ENCODE results near the gene RANBP9. TPM values are rescaled to one million over a fixed set of nuclear protein-coding genes. Genes with fewer than 3 reads are reported as not detected.

The RANBP9 gene
- total and polyA plus RNA-seq, 2 experiments from 2014 or later = 12.1 to 31.8 TPM

- Histone ChIP-seq H3K4me1 (ENCODE audit: insufficient read depth) (peaks cover 14% of the 10 kb centered on the region), H2AFZ (peak within 1 kb of the TSS; percentile 80), H3K27ac (ENCODE audit: low read depth) (peak within 1 kb of the TSS; percentile 81), H3K4me3 (peak within 1 kb of the TSS; percentile 99), H3K9me2 (ENCODE audit: insufficient read depth) (no peaks in the 10 kb centered on the region), H3K27me3 (ENCODE audit: insufficient read depth) (no peaks in the 10 kb centered on the region), H3K4me2 (peak within 1 kb of the TSS; percentile 95), H3K79me2 (replicated peaks; ENCODE audit: insufficient read depth) (peaks cover 32% of the 10 kb centered on the region), H4K20me1 (replicated peaks; ENCODE audit: insufficient read depth) (peaks cover 9% of the 10 kb centered on the region), H3F3A (replicated peaks; ENCODE audit: low read depth) (no peaks in the 10 kb centered on the region; the same call in none of the 2 replicates), H3K36me3 (ENCODE audit: insufficient read depth) (peaks cover 24% of the 10 kb centered on the region; the same call in 1 of the 2 replicates)
- DNase-seq (ENCODE audit: low spot score) (peak; percentile 99), ATAC-seq (peak; percentile 93)
- Mint-ChIP-seq H3K27me3 (ENCODE audit: insufficient read depth, low read depth, poor library complexity) (peaks cover 10% of the 10 kb centered on the region), H3K36me3 (ENCODE audit: low read depth) (peaks cover 50% of the 10 kb centered on the region), H3K27ac (peak within 1 kb of the TSS; percentile 95), H3K4me3 (peak within 1 kb of the TSS; percentile 100), H3K4me1 (peaks cover 24% of the 10 kb centered on the region), H3K9me3 (peaks cover 3% of the 10 kb centered on the region; the same call in 2 of the 3 replicates)
- TF ChIP-seq POLR2AphosphoS5 (IDR thresholded peaks at IDR 0.05; ENCODE audit: low read depth) (peak; percentile 99), NANOG (IDR thresholded peaks at IDR 0.05; ENCODE audit: borderline replicate concordance) (no peak; the same call in 1 of the 2 replicates), CREB1 (CRISPR knock-in tag; IDR thresholded peaks at IDR 0.05; ENCODE audit: low read depth) (peak; percentile 55; the same call in 1 of the 2 replicates)
- TF ChIP-seq, protein P1, sequence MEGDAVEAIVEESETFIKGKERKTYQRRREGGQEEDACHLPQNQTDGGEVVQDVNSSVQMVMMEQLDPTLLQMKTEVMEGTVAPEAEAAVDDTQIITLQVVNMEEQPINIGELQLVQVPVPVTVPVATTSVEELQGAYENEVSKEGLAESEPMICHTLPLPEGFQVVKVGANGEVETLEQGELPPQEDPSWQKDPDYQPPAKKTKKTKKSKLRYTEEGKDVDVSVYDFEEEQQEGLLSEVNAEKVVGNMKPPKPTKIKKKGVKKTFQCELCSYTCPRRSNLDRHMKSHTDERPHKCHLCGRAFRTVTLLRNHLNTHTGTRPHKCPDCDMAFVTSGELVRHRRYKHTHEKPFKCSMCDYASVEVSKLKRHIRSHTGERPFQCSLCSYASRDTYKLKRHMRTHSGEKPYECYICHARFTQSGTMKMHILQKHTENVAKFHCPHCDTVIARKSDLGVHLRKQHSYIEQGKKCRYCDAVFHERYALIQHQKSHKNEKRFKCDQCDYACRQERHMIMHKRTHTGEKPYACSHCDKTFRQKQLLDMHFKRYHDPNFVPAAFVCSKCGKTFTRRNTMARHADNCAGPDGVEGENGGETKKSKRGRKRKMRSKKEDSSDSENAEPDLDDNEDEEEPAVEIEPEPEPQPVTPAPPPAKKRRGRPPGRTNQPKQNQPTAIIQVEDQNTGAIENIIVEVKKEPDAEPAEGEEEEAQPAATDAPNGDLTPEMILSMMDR (conservative IDR thresholded peaks at IDR 0.05; ENCODE audit: low read depth in 2 of 2) = peak; percentile 68 to 97; a peak in 3 of 4 replicates
- TF ChIP-seq, protein P2, sequence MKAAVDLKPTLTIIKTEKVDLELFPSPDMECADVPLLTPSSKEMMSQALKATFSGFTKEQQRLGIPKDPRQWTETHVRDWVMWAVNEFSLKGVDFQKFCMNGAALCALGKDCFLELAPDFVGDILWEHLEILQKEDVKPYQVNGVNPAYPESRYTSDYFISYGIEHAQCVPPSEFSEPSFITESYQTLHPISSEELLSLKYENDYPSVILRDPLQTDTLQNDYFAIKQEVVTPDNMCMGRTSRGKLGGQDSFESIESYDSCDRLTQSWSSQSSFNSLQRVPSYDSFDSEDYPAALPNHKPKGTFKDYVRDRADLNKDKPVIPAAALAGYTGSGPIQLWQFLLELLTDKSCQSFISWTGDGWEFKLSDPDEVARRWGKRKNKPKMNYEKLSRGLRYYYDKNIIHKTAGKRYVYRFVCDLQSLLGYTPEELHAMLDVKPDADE (IDR thresholded peaks at IDR 0.05) = peak; percentile 95
These were observed 96.5 kb downstream of the RANBP9 start, which contains the start of gene NOL7 for GRCh38 chr6:13614926-13615791. NOL7 (plus strand) TSS chr6:13615335; CDS start chr6:13615359, 24 bp downstream.

DNA sequence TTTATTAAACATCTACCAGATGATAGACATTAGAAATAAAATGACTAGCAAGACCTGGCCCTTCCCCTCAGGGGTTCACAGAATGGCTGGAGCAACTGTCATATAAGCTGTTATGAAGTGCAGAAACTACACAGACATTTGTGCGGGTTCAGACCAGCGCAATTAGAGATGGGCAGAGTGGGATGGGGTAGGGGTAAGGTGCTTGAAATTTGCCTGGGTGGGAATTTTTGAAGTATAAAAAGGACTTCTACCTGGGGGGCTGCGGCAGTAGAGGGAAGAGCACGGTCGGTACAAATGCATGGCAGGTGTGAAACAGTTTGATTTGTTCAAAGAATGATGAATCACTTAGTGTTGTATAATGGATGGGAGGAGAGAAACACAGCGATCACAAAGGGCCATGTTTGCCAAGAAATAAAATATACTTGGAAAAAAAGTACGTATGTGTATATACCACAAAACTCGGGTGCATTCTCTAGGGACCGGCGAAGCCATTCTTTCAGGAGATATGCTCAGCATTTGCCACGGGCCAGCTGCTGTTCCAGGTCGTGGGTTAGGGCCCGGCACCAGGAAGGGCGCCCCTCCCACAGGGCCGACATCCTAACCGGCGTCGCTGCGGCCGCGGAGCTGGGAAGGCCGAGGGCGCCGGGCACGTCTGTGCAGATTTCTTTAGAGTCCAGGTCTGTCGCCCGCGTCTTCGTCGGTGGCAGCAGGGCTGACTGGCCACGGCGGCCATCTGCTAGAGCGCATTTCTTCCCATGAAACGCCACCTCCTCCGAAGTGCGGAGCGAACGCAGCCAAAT is 97.3 kb downstream of the RANBP9 start:
- H3K27me3 ChIP-seq (ENCODE audit: insufficient read depth) = no peaks in the 10 kb centered on the region
- peaks cover 14% of the 10 kb centered on the region for H3K4me1 ChIP-seq (ENCODE audit: insufficient read depth)
- Mint-ChIP-seq H3K4me1 (peaks cover 24% of the 10 kb centered on the region), H3K4me3 (peak overlapping the region; percentile 100), H3K27me3 (ENCODE audit: insufficient read depth, low read depth, poor library complexity) (peaks cover 10% of the 10 kb centered on the region), H3K36me3 (ENCODE audit: low read depth) (peaks cover 42% of the 10 kb centered on the region), H3K27ac (peak overlapping the region; percentile 95), H3K9me3 (peaks cover 3% of the 10 kb centered on the region; the same call in 2 of the 3 replicates)
- H3K36me3 ChIP-seq (ENCODE audit: insufficient read depth) = peaks cover 17% of the 10 kb centered on the region; the same call in 1 of the 2 replicates
- peaks cover 32% of the 10 kb centered on the region for H3K79me2 ChIP-seq (replicated peaks; ENCODE audit: insufficient read depth)
- ATAC-seq (peak; percentile 69), DNase-seq (ENCODE audit: low spot score) (peak; percentile 62)
- peak overlapping the region; percentile 99 for H3K4me3 ChIP-seq
- peak overlapping the region; percentile 43; the same call in 1 of the 2 replicates for H2AFZ ChIP-seq
- peaks cover 9% of the 10 kb centered on the region for H4K20me1 ChIP-seq (replicated peaks; ENCODE audit: insufficient read depth)
- TF ChIP-seq CREB1 (CRISPR knock-in tag; IDR thresholded peaks at IDR 0.05; ENCODE audit: low read depth) = no peak
- TF ChIP-seq JUNB (IDR thresholded peaks at IDR 0.05; ENCODE audit: unreplicated experiment) = no peak
- no peak for TF ChIP-seq ZNF114 (CRISPR knock-in tag; IDR thresholded peaks at IDR 0.05)
- TF ChIP-seq, protein P1 (conservative IDR thresholded peaks at IDR 0.05; ENCODE audit: low read depth in 2 of 2) = no peak
- no peak for TF ChIP-seq REST (IDR thresholded peaks at IDR 0.05; ENCODE audit: unreplicated experiment)
- no peak for TF ChIP-seq EZH2 (IDR thresholded peaks at IDR 0.05; ENCODE audit: low read depth, unreplicated experiment)
- TF ChIP-seq ZNF331 (CRISPR knock-in tag; IDR thresholded peaks at IDR 0.05; ENCODE audit: low read depth) = no peak
- no peak for TF ChIP-seq EZH2phosphoT487 (IDR thresholded peaks at IDR 0.05; ENCODE audit: unreplicated experiment)
- no peak for TF ChIP-seq POLR2AphosphoS5 (IDR thresholded peaks at IDR 0.05; ENCODE audit: low read depth)
- no peak for TF ChIP-seq NANOG (IDR thresholded peaks at IDR 0.05; ENCODE audit: borderline replicate concordance)
- no peaks in the 10 kb centered on the region; the same call in none of the 2 replicates for H3F3A ChIP-seq (replicated peaks; ENCODE audit: low read depth)
- H3K9me2 ChIP-seq (ENCODE audit: insufficient read depth) = no peaks in the 10 kb centered on the region
- peak overlapping the region; percentile 95 for H3K4me2 ChIP-seq
- H3K27ac ChIP-seq (ENCODE audit: low read depth) = peak overlapping the region; percentile 81; the same call in 1 of the 2 replicates
